Body of pancreas (tissue), 4 donors: ENCODE data around the gene DVL1. TPM values are rescaled to one million over a fixed set of nuclear protein-coding genes. Genes with fewer than 3 reads are reported as not detected.

ENCODE experiments used
- ATAC-seq: fragments of 150-250 bp; one replicate; pipeline ENCODE4 v1.9.1; 2016
- DNase-seq, 4 donors: peaks; one replicate each; pipeline ENCODE4 v3.0.0-alpha.2; 2019
- H3K27ac ChIP-seq, 4 donors: fragments of 200-600 bp; sonication (generic); 1 replicate in 3 of 4; 2 replicates in 1 of 4; pipeline versions ENCODE4 v1.5.1 to v1.6.1; 2016 to 2019; ENCODE audit warnings: mild to moderate bottlenecking in 1 of 4, mixed read lengths in 1 of 4, moderate library complexity in 1 of 4
- H3K27me3 ChIP-seq, 2 donors: fragments of 200-600 bp; sonication (generic); one replicate each; pipeline ENCODE4 v1.6.0; 2016; ENCODE audit warnings: mild to moderate bottlenecking in 1 of 2
- H3K36me3 ChIP-seq, 2 donors: fragments of 200-600 bp; sonication (generic); replicated peaks in 1 of 2; 2 replicates each; pipeline ENCODE4 v1.5.1; 2016; ENCODE audit warnings: low read depth in 2 of 2; ENCODE audit not compliant: insufficient read depth in 1 of 2
- H3K4me1 ChIP-seq: fragments of 200-600 bp; sonication (generic); one replicate; pipeline ENCODE4 v1.6.0; 2016
- H3K4me3 ChIP-seq, 2 donors: fragments of 200-600 bp; sonication (generic); 1 replicate in 1 of 2; 2 replicates in 1 of 2; pipeline ENCODE4 v1.5.1; 2016 to 2019
- H3K9me3 ChIP-seq, 3 donors: fragments of 200-600 bp; sonication (generic); 1 replicate in 2 of 3; 2 replicates in 1 of 3; pipeline ENCODE4 v1.5.1; 2016
- POLR2A ChIP-seq, 3 donors: fragments of 450-650 bp; IDR thresholded peaks; one replicate each; pipeline ENCODE4 v1.6.1; 2016; ENCODE audit warnings: antibody characterized with exemption in 3 of 3, mild to moderate bottlenecking in 2 of 3
- WGBS, 2 donors: methylation state at CpG; one replicate each; pipeline ENCODE4 v1.1.5; 2017; 5-methylcytosine and 5-hydroxymethylcytosine counted together
- intact Hi-C: fragments of 100-400 bp; cut with DNase I; formaldehyde crosslinking; loops from one replicate; pipeline ENCODE4 v1.15.1; 2023
- total RNA-seq, 2 donors: library from RNA; depleted of rRNA; stranded (reverse); fragments of >200 nt; gene quantifications; one replicate each; pipeline ENCODE4 v1.1.0, GENCODE V29; 2016
- TF ChIP-seq, protein P1 (sequence below), 7 experiments: fragments of 450-650 bp in 4 of 7; fragments of 200-600 bp in 3 of 7; sonication (generic) in 3 of 7; IDR thresholded peaks; one replicate each; pipeline ENCODE4 v1.5.1; 2016 to 2019; ENCODE audit warnings: antibody characterized with exemption in 7 of 7

DVL1 gene
- total RNA-seq, 2 donors from 2014 or later: 58.1 to 84.4 TPM

DNA sequence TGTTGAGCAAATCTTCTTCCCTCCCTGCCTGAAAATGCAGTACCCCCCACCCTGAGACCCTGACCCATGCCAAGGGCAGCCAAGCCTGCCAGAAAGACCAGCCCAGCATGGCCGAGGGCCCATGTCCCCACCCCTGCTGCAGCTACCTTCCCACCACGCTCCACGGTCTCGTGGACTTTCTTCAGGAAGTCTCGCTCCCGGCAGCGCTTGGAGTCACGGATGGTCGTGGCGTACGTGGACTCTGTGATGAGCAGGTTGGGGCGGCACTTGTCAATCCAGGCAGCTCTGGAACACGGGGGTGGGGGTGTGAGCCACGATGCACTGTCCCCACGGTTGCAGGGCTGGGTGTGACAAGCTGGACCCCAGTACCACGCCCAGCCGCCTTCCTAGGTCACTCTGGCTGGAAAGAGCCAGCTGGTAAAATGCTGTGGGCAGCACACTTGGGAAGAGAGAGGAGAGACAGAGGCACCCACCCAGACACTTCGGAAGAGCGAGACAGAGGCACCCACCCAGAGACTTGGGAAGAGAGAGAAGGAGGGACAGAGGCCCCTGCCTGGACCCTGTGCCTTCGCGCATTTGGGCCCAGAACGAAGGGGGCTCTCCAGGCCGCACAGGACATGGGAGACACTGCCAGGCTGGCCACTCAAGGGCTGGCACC lies 34.4 kb downstream of the DVL1 start:
- TF ChIP-seq, protein P1, sequence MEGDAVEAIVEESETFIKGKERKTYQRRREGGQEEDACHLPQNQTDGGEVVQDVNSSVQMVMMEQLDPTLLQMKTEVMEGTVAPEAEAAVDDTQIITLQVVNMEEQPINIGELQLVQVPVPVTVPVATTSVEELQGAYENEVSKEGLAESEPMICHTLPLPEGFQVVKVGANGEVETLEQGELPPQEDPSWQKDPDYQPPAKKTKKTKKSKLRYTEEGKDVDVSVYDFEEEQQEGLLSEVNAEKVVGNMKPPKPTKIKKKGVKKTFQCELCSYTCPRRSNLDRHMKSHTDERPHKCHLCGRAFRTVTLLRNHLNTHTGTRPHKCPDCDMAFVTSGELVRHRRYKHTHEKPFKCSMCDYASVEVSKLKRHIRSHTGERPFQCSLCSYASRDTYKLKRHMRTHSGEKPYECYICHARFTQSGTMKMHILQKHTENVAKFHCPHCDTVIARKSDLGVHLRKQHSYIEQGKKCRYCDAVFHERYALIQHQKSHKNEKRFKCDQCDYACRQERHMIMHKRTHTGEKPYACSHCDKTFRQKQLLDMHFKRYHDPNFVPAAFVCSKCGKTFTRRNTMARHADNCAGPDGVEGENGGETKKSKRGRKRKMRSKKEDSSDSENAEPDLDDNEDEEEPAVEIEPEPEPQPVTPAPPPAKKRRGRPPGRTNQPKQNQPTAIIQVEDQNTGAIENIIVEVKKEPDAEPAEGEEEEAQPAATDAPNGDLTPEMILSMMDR (IDR thresholded peaks at IDR 0.05): no peak
- no peak for TF ChIP-seq POLR2A (IDR thresholded peaks at IDR 0.05)
- Histone ChIP-seq H3K9me3 (no peaks in the 10 kb centered on the region), H3K27me3 (no peaks in the 10 kb centered on the region), H3K4me1 (peaks cover 28% of the 10 kb centered on the region), H3K36me3 (peaks cover 9 to 32% of the 10 kb centered on the region in 2 donors), H3K4me3 (no peak overlapping the region), H3K27ac (no peak overlapping the region)
- WGBS, 2 donors: 89 to 92% methylated on average over 15 to 23 of the region's 23 CpGs
- ATAC-seq (no peak), DNase-seq (no peak)
- intact Hi-C loops: no loop called here

DNA sequence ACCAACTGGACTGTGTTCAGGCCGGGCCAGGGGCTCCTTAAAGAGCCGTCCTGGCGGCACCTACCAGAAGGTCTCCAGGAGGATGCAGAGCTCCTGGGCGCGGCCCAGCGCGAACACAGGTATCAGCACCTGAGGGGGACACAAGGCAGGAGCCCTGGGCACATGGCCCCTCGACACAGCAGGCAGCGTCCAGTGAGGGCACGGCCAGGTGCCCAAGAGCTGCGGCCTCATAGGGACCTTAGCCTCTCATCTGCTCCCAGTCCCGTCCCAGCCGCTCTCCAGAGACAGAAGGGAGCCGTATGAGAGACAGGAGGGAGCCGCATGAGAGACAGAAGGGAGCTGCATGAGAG lies 35.0 kb downstream of the DVL1 start:
- Histone ChIP-seq H3K27me3 (no peaks in the 10 kb centered on the region), H3K9me3 (no peaks in the 10 kb centered on the region), H3K27ac (no peak overlapping the region), H3K4me3 (no peak overlapping the region), H3K36me3 (peaks cover 9 to 32% of the 10 kb centered on the region in 2 donors), H3K4me1 (peaks cover 34% of the 10 kb centered on the region)
- WGBS, 2 donors: 79 to 85% methylated on average over 3 to 10 of the region's 15 CpGs
- intact Hi-C loops: no loop called here
- TF ChIP-seq, protein P1 (IDR thresholded peaks at IDR 0.05): no peak
- no peak for TF ChIP-seq POLR2A (IDR thresholded peaks at IDR 0.05)
- no peak for DNase-seq
- ATAC-seq: no peak

DNA sequence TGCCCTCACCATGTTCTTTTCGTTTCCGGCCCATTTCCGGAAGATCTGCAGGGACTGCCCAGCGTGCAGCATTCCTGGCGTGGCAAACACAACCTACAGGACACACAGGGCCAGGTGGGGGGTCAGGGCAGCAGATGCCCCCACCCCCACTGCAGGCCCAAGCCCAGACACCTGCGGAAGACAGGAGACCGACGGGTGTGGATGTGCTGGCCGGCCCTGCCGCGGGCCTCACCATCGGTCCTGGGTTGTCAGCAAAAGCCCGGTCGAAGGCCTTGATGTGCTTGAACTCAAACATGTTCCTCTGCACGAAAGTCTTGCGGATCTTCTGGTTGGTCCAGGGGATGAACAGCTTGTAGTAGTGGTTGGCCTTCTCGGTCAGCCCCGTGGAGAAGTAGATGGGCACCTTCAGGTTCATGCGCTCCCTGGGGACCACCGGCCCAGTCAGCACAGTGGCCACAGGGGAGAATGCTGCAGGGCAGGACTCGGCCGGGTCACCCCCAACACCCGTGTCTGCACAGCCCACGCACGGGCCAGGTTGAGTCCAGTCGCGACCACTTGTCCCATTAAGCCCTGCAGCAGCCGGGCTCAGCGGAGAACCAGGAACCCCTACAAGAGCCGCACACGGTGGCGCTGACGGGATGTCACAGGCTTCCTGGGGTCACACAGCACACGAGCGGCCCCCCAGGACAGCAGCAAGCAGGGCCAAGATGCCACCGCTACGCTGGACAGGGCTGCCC lies 35.5 kb downstream of the DVL1 start:
- Histone ChIP-seq H3K27me3 (no peaks in the 10 kb centered on the region), H3K9me3 (no peaks in the 10 kb centered on the region), H3K27ac (no peak overlapping the region), H3K4me1 (peaks cover 32% of the 10 kb centered on the region), H3K36me3 (peaks cover 9 to 32% of the 10 kb centered on the region in 2 donors), H3K4me3 (no peak overlapping the region)
- DNase-seq: no peak
- no peak for ATAC-seq
- TF ChIP-seq POLR2A (IDR thresholded peaks at IDR 0.05): no peak
- TF ChIP-seq, protein P1 (IDR thresholded peaks at IDR 0.05): no peak
- 91 to 93% methylated on average over 15 to 37 of the region's 37 CpGs for WGBS, 2 donors
- intact Hi-C loops: no loop called here

DNA sequence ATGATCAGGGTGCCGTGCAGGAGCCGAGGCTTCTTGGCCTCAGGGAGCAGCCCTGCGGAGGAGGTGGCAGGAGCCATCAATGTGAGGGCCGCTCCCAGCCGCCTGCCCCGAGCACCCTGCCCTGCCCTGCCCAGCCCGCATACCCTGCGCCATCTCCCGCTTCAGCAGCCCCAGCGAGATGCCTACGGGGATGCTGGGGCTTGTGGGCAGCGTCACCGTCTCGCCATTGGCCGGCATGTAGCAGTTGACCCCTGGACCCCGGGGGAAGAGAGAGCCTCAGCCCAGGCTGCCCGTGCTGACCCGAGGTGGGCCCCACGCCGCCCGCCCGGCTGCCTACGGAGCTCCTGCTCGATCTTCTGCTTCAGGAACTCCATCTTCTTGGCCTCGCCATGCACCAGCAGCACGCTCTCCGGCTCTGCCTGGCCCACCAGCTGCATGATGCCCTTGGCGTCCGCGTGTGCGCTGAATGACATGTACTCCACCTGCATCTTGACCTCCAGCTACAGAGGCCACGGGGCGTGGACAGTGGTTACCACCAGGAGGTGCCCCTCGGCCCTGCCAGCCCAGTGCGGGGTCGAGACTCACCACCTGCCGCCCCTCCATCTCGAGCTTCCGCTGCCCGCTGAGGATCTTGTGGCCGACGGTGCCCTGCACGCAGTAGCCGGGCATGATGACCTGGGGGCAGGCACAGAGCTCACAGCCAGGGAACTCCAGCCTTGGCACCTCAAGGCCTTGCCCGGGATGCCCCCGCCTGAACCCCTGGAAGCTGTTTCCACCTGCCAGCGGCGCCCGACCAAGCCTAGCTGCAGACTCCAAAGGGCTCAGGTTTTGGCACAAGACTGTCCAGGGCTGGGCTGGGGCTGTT lies 36.5 kb downstream of the DVL1 start:
- no peak for DNase-seq
- 91 to 92% methylated on average over 31 to 42 of the region's 49 CpGs for WGBS, 2 donors
- no peaks in the 10 kb centered on the region for H3K27me3 ChIP-seq
- intact Hi-C loops: no loop called here
- TF ChIP-seq, protein P1 (IDR thresholded peaks at IDR 0.05): no peak
- no peak for TF ChIP-seq POLR2A (IDR thresholded peaks at IDR 0.05)
- no peaks in the 10 kb centered on the region for H3K9me3 ChIP-seq
- no peak overlapping the region for H3K27ac ChIP-seq
- peaks cover 22% of the 10 kb centered on the region for H3K4me1 ChIP-seq
- no peak for ATAC-seq
- no peak overlapping the region for H3K4me3 ChIP-seq
- H3K36me3 ChIP-seq: peaks cover 9 to 32% of the 10 kb centered on the region in 2 donors
